Fibroblast of mammary gland (primary cell): ENCODE results near the gene HELT.

Experiments used
- DNase-seq: peaks from one replicate; pipeline ENCODE4 v3.0.0-alpha.2; 2010; ENCODE audit warnings: low read depth
- H3K4me3 ChIP-seq: 2 replicates; pipeline ENCODE4 v1.5.1; 2011; ENCODE audit warnings: low read depth, mild to moderate bottlenecking, low read length, moderate library complexity; ENCODE audit not compliant: control insufficient read depth
- TF ChIP-seq, protein P1 (sequence below): conservative IDR thresholded peaks from 2 replicates; pipeline ENCODE4 v1.5.1; 2011; ENCODE audit warnings: low read depth, low read length, inconsistent platforms; ENCODE audit not compliant: control insufficient read depth, insufficient read depth

The HELT gene

DNA sequence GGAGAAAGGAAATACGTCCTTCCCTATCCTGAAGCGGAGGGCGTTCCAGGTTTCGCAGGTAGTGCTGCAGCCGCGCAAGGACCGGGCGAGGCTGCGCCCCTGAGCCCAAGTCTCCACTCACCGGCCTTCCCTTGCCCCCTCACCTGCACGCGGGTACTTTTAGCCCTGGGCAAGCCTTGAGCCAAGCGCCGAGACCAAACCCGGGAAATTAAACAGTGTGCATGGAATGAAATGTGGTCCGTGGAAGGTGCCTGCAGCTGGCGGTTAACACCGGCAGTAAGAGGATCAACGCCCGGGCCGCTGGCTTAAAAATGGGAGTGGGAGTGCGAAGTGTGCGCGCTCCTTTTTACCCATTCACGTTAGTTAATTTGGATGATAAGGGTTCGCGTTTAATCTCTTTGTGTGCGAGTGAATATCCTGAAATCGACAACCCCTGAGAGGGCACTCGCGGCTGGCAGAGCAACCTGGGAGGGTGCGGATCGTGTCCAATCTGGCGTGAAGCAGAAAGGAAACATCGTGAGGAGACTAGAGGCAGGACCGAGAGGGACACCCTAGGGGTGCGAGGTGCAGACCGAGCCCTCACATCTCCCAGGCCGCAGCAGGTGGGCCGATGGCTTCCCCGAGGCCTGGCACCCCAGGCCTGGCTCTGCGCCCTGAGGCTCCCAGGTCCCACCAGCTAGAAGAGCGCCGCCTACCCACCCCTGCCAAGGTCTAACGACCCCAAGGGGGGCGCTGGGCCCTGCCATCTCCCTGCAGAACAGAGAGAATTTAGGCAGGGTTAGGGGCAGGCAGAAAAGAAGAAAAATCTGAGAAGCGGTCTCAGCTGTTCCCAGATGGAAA lies 2.0 kb upstream of the HELT start:
- TF ChIP-seq, protein P1, sequence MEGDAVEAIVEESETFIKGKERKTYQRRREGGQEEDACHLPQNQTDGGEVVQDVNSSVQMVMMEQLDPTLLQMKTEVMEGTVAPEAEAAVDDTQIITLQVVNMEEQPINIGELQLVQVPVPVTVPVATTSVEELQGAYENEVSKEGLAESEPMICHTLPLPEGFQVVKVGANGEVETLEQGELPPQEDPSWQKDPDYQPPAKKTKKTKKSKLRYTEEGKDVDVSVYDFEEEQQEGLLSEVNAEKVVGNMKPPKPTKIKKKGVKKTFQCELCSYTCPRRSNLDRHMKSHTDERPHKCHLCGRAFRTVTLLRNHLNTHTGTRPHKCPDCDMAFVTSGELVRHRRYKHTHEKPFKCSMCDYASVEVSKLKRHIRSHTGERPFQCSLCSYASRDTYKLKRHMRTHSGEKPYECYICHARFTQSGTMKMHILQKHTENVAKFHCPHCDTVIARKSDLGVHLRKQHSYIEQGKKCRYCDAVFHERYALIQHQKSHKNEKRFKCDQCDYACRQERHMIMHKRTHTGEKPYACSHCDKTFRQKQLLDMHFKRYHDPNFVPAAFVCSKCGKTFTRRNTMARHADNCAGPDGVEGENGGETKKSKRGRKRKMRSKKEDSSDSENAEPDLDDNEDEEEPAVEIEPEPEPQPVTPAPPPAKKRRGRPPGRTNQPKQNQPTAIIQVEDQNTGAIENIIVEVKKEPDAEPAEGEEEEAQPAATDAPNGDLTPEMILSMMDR = no peak
- H3K4me3 ChIP-seq = no peak overlapping the region
- no peak for DNase-seq

DNA sequence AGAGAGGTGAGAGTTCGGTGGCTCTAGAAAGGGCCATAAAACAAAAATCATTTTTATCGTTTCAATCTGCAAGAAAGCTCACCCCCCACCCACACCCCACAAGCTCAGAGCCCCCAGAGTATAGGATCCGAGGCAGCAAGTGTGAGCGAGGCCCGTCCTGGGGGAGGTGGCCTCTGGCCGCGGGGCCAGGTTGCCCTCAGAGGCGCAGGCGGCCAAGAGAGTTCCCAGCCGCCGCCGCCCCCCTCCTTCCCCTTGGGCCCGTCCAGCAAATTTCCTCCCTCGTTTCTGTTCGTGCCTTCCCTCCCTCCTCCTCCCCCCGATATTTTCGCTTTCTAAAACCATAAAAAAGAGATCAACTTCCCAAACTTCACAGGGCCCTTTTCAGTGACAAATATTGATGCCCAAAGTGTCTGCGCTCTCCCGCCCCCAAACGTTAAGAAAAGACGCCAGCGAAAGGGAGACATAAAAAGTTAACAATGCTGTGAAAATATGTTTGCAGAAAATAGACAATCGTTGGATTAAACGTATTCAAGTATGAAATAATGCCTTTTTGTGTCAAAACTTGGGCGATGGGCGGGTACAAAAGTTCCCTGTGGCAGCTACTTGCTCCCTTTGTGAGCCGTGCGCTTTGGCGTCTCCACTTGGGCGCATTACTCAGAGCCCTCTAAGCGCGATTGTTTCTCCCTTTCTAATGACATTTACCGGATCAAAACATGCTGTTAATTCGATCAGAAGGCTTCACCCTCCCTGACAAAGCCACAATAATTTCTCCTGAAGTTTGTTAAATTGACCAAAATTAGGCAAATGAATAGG lies 1.1 kb upstream of the HELT start:
- TF ChIP-seq, protein P1 = no peak
- DNase-seq = peak; percentile 32
- H3K4me3 ChIP-seq = no peak overlapping the region

DNA sequence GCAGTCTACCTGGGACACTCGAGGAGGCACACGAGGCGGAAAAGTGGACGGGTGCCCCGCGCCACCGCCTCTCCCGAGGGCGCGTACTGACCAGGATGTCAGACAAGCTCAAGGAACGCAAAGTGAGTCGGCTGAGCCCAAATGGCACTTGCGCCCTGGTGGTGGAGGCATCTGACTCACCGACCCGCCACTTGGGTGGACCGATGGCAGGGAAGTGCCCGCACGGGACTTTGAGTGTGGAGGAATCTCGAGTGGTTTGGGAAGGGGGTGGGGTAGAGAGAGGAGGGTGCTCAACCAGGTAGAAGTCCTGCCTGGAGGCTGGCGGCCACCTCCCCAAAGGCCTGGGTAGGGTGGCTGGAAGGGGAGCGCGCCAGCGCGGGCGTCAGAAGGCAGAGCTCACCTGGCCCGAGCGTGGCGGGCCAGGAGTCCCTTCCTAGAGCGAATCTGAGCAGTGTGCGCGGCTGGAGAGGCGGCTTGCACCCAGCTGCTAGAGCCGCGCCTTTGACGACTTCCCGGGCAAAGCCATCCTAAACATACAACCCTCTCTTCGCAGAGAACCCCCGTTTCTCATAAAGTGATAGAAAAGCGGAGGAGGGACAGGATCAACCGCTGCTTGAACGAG lies 655 bp downstream of the HELT start:
- TF ChIP-seq, protein P1 = no peak
- DNase-seq = no peak
- no peak overlapping the region for H3K4me3 ChIP-seq

DNA sequence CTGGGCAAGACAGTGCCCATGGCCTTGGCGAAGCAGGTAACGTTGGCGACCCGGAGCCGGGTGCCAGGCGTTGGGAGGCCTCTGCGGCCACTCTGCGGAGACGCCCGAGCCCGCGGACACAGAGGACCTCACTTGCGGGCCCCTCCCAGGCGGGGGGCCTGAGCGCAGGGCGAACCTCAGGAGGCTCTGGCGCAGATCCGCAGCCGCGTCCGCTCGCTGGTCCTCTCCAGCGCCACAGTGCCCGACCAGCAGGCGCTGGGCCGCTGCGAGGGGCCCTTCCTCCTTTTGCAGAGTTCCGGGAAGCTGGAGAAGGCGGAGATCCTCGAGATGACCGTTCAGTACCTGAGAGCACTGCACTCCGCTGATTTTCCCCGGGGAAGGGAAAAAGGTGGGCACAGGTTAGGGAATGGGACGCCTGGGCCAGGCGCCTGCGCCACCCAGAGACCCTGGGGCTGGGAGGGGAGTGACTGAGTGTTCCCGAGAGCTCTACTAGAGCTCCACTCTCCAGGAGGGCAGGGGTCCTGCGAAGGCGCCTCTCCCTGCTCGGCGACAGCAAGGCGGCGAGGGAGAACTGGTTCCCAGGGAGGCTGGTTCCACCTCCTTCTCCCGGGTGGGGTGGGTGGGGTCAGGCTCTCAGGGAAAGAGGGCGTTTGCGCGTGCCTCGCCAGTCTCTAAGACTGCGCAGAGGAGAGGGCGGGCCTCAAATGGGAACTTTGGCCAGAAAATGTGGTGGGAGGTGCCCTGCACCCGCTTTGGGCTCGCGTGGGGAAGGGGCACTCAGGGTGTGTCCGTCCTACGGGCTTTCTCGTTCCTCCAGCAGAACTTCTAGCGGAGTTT lies 1.4 kb downstream of the HELT start:
- TF ChIP-seq, protein P1 = no peak
- H3K4me3 ChIP-seq = no peak overlapping the region
- no peak for DNase-seq

DNA sequence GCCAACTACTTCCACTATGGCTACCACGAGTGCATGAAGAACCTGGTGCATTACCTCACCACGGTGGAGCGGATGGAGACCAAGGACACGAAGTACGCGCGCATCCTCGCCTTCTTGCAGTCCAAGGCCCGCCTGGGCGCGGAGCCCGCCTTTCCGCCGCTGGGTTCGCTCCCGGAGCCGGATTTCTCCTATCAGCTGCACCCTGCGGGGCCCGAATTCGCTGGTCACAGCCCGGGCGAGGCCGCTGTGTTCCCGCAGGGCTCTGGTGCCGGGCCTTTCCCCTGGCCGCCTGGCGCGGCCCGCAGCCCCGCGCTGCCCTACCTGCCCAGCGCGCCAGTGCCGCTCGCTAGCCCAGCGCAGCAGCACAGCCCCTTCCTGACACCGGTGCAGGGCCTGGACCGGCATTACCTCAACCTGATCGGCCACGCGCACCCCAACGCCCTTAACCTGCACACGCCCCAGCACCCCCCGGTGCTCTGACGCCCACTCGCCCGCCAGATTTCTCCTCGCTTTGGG lies 2.1 kb downstream of the HELT start:
- no peak overlapping the region for H3K4me3 ChIP-seq

More for the DNA sequence above, 2.1 kb downstream of the HELT start:
- TF ChIP-seq, protein P1 = no peak
- peak; percentile 36 for DNase-seq
